HAP-1 (cell line): ENCODE data around the gene THSD7A.

Experiments
- DNase-seq, 2 experiments: peaks; one replicate each; pipeline ENCODE4 v3.0.0-alpha.2; 2016 to 2020; ENCODE audit warnings: low spot score in 2 of 2
- H3K27me3 ChIP-seq: fragments of 250-450 bp; sonication (Bioruptor Pico); 2 replicates; pipeline ENCODE4 v1.5.1; 2020; ENCODE audit warnings: low read depth, mild to moderate bottlenecking, moderate library complexity
- H3K36me3 ChIP-seq: fragments of 250-450 bp; sonication (Bioruptor Pico); replicated peaks from 2 replicates; pipeline ENCODE4 v1.5.1; 2020; ENCODE audit warnings: mild to moderate bottlenecking
- H3K4me1 ChIP-seq: fragments of 250-450 bp; sonication (Bioruptor Pico); 2 replicates; pipeline ENCODE4 v1.5.1; 2020; ENCODE audit warnings: mild to moderate bottlenecking
- H3K4me3 ChIP-seq: fragments of 250-450 bp; sonication (Bioruptor Pico); 2 replicates; pipeline ENCODE4 v1.5.1; 2020; ENCODE audit warnings: mild to moderate bottlenecking, moderate library complexity
- H3K9me3 ChIP-seq: fragments of 250-450 bp; sonication (Bioruptor Pico); 2 replicates; pipeline ENCODE4 v1.5.1; 2020; ENCODE audit warnings: mild to moderate bottlenecking, moderate library complexity
- in situ Hi-C: fragments of 300-500 bp; cut with MboI; formaldehyde crosslinking; loops from 3 replicates; pipeline ENCODE4 v1.14.3; 2020; ENCODE audit warnings: low sequenced_read_pairs, inconsistent platforms, mixed read lengths

THSD7A gene

DNA sequence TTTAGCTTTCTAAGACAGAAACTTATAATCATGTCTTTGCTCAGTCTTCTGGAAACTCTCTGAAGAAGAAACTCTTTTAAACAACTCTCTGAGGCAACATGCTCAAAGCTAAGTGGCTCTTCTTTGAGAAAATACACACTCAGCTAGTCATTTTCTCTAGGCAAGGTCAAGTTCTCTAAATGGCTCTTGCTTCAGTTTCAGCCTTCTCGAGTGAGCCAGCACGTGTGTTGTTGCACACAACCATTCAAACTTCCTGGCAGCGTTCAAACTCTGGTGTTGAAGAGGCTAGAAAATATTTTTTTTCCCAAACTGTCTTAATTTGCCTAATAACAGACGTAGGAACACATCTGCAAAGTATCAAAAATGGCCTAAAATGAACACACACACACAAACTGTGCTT, 129.1 kb downstream of the THSD7A start:
- no peaks in the 10 kb centered on the region for H3K27me3 ChIP-seq
- in situ Hi-C loops, result no loop called here
- peaks cover 21% of the 10 kb centered on the region for H3K4me1 ChIP-seq

GRCh38 chr7:11701829-11702560, 130.0 kb downstream of the THSD7A start:
- no peak for DNase-seq
- H3K27me3 ChIP-seq, result no peaks in the 10 kb centered on the region
- no peaks in the 10 kb centered on the region for H3K36me3 ChIP-seq
- H3K4me1 ChIP-seq, result peaks cover 11% of the 10 kb centered on the region
- no peaks in the 10 kb centered on the region for H3K9me3 ChIP-seq
- no peak overlapping the region for H3K4me3 ChIP-seq
- in situ Hi-C loops, result no loop called here

More for the DNA sequence above, 129.1 kb downstream of the THSD7A start:
- DNase-seq, result no peak
- Histone ChIP-seq H3K36me3 (no peaks in the 10 kb centered on the region), H3K4me3 (no peak overlapping the region), H3K9me3 (no peaks in the 10 kb centered on the region)

- DNase-seq, result no peak
- in situ Hi-C loops, result no loop called here
- Histone ChIP-seq H3K9me3 (no peaks in the 10 kb centered on the region), H3K36me3 (no peaks in the 10 kb centered on the region), H3K27me3 (no peaks in the 10 kb centered on the region), H3K4me3 (no peak overlapping the region), H3K4me1 (peaks cover 4% of the 10 kb centered on the region; the same call in 1 of the 2 replicates)
Measured at GRCh38 chr7:11699666-11700065, 132.3 kb downstream of the THSD7A start.

GRCh38 chr7:11698384-11698871, 133.6 kb downstream of the THSD7A start:
- no peak for DNase-seq
- H3K27me3 ChIP-seq, result no peaks in the 10 kb centered on the region
- H3K36me3 ChIP-seq, result no peaks in the 10 kb centered on the region
- H3K9me3 ChIP-seq, result no peaks in the 10 kb centered on the region
- H3K4me3 ChIP-seq, result no peak overlapping the region
- in situ Hi-C loops, result no loop called here
- peaks cover 3% of the 10 kb centered on the region; the same call in 1 of the 2 replicates for H3K4me1 ChIP-seq

- no peaks in the 10 kb centered on the region for H3K27me3 ChIP-seq
- no peaks in the 10 kb centered on the region for H3K36me3 ChIP-seq
- no peak overlapping the region for H3K4me3 ChIP-seq
- no peaks in the 10 kb centered on the region for H3K9me3 ChIP-seq
- no peak for DNase-seq
- in situ Hi-C loops, result no loop called here
- 0 out of 2 replicates have a peak, but pooled peaks cover 8% of the 10 kb centered on the region for H3K4me1 ChIP-seq
Measured at GRCh38 chr7:11690395-11690794, 141.6 kb downstream of the THSD7A start.

DNA sequence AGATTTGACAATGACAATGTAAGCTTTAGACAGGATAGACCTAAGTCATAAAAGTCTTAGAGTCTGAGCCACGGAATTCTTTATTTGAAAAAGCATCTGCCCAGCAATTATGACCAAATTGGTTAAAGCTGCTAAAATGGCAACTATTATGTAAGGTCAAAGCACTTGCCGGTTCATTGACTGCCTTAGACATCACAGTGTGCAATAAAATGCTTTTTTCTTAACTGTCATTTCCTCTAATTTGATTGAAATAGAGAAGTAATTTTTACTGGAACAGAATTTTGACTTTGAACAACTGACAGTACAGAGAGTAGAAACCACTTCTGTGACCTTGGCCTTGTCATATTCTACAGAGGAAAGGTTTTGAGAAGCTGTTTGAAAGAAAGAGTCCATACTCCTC, 142.9 kb downstream of the THSD7A start:
- Histone ChIP-seq H3K4me1 (0 out of 2 replicates have a peak, but pooled peaks cover 8% of the 10 kb centered on the region), H3K36me3 (no peaks in the 10 kb centered on the region), H3K9me3 (peaks cover 5% of the 10 kb centered on the region; the same call in 1 of the 2 replicates), H3K4me3 (no peak overlapping the region), H3K27me3 (no peaks in the 10 kb centered on the region)
- no peak for DNase-seq
- in situ Hi-C loops, result no loop called here

GRCh38 chr7:11681461-11681860, 150.5 kb downstream of the THSD7A start:
- in situ Hi-C loops, result no loop called here
- Histone ChIP-seq H3K9me3 (peaks cover 14% of the 10 kb centered on the region), H3K4me3 (no peak overlapping the region), H3K4me1 (no peaks in the 10 kb centered on the region), H3K36me3 (no peaks in the 10 kb centered on the region), H3K27me3 (no peaks in the 10 kb centered on the region)
- DNase-seq, result no peak

GRCh38 chr7:11675163-11675562, 156.8 kb downstream of the THSD7A start:
- Histone ChIP-seq H3K9me3 (peaks cover 3% of the 10 kb centered on the region; the same call in 1 of the 2 replicates), H3K36me3 (no peaks in the 10 kb centered on the region), H3K4me3 (no peak overlapping the region), H3K4me1 (no peaks in the 10 kb centered on the region), H3K27me3 (no peaks in the 10 kb centered on the region)
- in situ Hi-C loops, result no loop called here
- no peak for DNase-seq

DNA sequence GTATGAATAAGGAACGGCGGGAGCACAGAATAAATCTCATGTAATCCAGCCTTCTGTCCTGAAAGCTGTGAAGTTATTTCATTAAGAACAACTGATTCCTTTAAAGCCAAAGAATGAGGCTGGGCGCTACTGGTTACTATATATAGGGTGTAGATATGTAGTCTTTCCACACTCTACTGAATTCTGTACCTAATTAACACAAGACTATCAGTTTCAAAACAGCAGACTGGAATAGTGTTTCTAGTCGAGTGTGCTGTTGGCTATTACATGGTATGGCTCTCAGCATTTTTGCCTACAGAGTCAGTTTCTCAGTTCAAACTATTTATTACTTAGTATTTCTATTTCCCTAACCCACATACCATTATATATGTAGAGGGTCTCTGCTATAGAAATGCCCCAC, 163.3 kb downstream of the THSD7A start:
- H3K4me1 ChIP-seq, result peaks cover 26% of the 10 kb centered on the region
- H3K9me3 ChIP-seq, result no peaks in the 10 kb centered on the region
- H3K36me3 ChIP-seq, result no peaks in the 10 kb centered on the region
- DNase-seq, result no peak
- no peak overlapping the region for H3K4me3 ChIP-seq
- H3K27me3 ChIP-seq, result no peaks in the 10 kb centered on the region
- in situ Hi-C loops, result no loop called here

GRCh38 chr7:11667810-11668185, 164.2 kb downstream of the THSD7A start:
- Histone ChIP-seq H3K4me1 (peaks cover 26% of the 10 kb centered on the region), H3K36me3 (no peaks in the 10 kb centered on the region), H3K4me3 (no peak overlapping the region), H3K9me3 (no peaks in the 10 kb centered on the region), H3K27me3 (no peaks in the 10 kb centered on the region)
- peak in 1 of 2 experiments; percentile 57 for DNase-seq
- in situ Hi-C loops, result no loop called here

DNA sequence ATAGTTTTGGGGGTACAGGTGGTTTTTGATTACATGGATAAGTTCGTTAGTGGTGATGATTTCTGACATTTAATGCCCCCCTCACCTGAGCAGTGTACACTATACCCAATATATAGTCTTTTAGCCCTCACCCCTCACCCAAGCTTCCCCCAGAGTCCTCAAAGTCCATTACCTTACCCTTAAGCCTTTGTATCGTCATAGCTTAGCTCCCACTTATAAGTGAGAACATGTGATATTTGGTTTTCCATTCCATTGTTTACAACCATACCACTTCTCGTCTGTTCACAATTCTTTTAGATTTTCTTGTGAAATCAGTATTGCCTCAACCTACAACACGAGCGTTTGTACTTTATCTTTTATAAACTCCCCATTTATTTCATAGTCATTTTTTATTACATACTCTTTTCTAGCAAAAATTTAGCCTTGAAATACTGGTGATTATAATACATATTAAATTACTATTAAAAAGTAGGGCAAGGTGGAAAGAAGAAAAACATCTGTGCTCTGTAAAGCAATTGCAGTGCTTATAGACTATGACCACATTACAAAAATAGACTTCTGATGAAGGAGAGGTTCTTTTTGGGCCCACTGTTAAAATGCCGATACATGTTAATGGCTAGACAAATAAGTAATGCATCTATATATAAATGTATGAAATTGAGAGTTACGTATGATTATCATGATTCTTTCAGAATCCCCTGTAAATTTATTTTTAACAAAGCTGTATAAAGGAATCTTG, 164.8 kb downstream of the THSD7A start:
- in situ Hi-C loops, result no loop called here
- Histone ChIP-seq H3K36me3 (no peaks in the 10 kb centered on the region), H3K27me3 (no peaks in the 10 kb centered on the region), H3K4me1 (peaks cover 29% of the 10 kb centered on the region), H3K4me3 (no peak overlapping the region), H3K9me3 (no peaks in the 10 kb centered on the region)
- DNase-seq, result no peak

DNA sequence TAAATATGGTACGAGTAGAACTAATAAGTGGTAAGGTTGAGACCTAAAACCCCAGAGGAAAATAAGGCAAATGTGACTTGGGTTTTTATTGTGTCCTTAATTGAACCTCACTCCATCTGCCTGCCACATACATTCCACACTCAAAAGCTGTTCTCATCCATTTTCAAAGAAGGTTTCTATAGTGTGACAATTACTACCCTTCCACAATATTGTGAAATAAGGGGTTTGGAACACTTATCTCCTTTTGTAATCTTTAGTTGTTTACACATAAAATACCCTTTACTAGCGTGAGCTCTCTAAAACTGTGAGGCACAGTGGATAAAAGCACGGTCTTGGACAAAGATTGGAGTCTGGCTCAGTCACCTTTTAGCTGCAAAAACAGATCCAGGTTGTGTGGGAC, 166.6 kb downstream of the THSD7A start:
- Histone ChIP-seq H3K27me3 (no peaks in the 10 kb centered on the region), H3K4me3 (no peak overlapping the region), H3K4me1 (peaks cover 29% of the 10 kb centered on the region), H3K9me3 (no peaks in the 10 kb centered on the region), H3K36me3 (no peaks in the 10 kb centered on the region)
- peak in 1 of 2 experiments; percentile 55 for DNase-seq
- in situ Hi-C loops, result no loop called here

- H3K4me3 ChIP-seq, result no peak overlapping the region
- H3K4me1 ChIP-seq, result peaks cover 43% of the 10 kb centered on the region
- no peaks in the 10 kb centered on the region for H3K9me3 ChIP-seq
- in situ Hi-C loops, result no loop called here
- H3K27me3 ChIP-seq, result no peaks in the 10 kb centered on the region
- peak; percentile 18 to 85 for DNase-seq
- no peaks in the 10 kb centered on the region for H3K36me3 ChIP-seq
Measured at GRCh38 chr7:11655642-11656041, 176.4 kb downstream of the THSD7A start.

DNA sequence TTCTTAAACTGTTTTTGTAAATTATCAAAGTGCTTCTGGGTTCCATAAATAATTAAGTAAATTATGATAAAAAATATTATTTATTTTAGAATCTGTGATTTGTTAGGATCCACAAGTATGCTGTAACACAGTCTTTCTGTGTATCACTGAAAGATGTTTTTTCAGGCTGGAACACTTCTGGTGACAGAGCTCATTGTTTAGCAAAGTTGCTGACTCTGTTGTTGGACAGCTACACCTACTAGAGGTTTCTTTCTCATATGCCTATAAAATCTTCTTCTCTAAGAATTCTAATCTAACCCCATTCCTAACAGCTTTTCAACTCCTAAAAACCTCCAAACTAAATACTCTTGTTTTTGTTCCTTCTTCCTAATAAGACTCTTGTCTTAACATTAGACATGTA, 176.8 kb downstream of the THSD7A start:
- Histone ChIP-seq H3K27me3 (no peaks in the 10 kb centered on the region), H3K4me1 (peaks cover 43% of the 10 kb centered on the region), H3K4me3 (no peak overlapping the region), H3K36me3 (no peaks in the 10 kb centered on the region), H3K9me3 (no peaks in the 10 kb centered on the region)
- in situ Hi-C loops, result no loop called here
- peak in 1 of 2 experiments; percentile 48 for DNase-seq
